Measurements from ENCODE around the gene PTPRN2.

- TF ChIP-seq JUND (IDR thresholded peaks at IDR 0.05) (no peak), CTCF (IDR thresholded peaks at IDR 0.05 in 2 of 3, conservative IDR thresholded peaks at IDR 0.05 in 1 of 3; ENCODE audit: borderline replicate concordance in 1 of 3, insufficient read depth in 1 of 3, low read depth in 2 of 3, low read length in 2 of 3) (no peak), POLR2AphosphoS5 (IDR thresholded peaks at IDR 0.05; ENCODE audit: low read depth, low read length) (no peak), ZFX (IDR thresholded peaks at IDR 0.05) (no peak), SIN3A (IDR thresholded peaks at IDR 0.05; ENCODE audit: low read depth) (no peak), POLR2A (IDR thresholded peaks at IDR 0.05; ENCODE audit: borderline replicate concordance, extremely low read depth, insufficient read depth, insufficient read length) (no peak), RAD21 (IDR thresholded peaks at IDR 0.05; ENCODE audit: low read depth) (no peak), ZBTB33 (IDR thresholded peaks at IDR 0.05; ENCODE audit: extremely low read depth, insufficient replicate concordance, low read length) (no peak), EZH2 (IDR thresholded peaks at IDR 0.05) (no peak), CEBPB (IDR thresholded peaks at IDR 0.05; ENCODE audit: low read depth) (no peak), MAX (IDR thresholded peaks at IDR 0.05) (no peak), YY1 (IDR thresholded peaks at IDR 0.05; ENCODE audit: extremely low read depth, insufficient replicate concordance, low read depth, low read length) (no peak)
Observed at GRCh38 chr7:157547102-157547501, 1040.5 kb downstream of the PTPRN2 start.
